Sigmoid colon (tissue), 4 donors: ENCODE results near the gene RASSF7.

Source experiments
- POLR2A ChIP-seq, 2 donors: fragments of 450-650 bp; IDR thresholded peaks; one replicate each; pipeline ENCODE4 v1.6.1; 2016; ENCODE audit warnings: antibody characterized with exemption in 2 of 2, mild to moderate bottlenecking in 2 of 2, moderate library complexity in 2 of 2
- POLR2AphosphoS5 ChIP-seq, 4 donors: sonication (generic); formaldehyde crosslinking; IDR thresholded peaks; one replicate each; pipeline ENCODE4 v1.6.1; 2017; ENCODE audit warnings: antibody characterized with exemption in 4 of 4
- TF ChIP-seq, protein P1 (sequence below), 4 experiments: fragments of 450-650 bp in 3 of 4; fragments of 200-600 bp in 1 of 4; IDR thresholded peaks; one replicate each; pipeline ENCODE4 v1.5.1; 2016 to 2019; ENCODE audit warnings: antibody characterized with exemption in 4 of 4, mild to moderate bottlenecking in 3 of 4, moderate library complexity in 2 of 4

DNA sequence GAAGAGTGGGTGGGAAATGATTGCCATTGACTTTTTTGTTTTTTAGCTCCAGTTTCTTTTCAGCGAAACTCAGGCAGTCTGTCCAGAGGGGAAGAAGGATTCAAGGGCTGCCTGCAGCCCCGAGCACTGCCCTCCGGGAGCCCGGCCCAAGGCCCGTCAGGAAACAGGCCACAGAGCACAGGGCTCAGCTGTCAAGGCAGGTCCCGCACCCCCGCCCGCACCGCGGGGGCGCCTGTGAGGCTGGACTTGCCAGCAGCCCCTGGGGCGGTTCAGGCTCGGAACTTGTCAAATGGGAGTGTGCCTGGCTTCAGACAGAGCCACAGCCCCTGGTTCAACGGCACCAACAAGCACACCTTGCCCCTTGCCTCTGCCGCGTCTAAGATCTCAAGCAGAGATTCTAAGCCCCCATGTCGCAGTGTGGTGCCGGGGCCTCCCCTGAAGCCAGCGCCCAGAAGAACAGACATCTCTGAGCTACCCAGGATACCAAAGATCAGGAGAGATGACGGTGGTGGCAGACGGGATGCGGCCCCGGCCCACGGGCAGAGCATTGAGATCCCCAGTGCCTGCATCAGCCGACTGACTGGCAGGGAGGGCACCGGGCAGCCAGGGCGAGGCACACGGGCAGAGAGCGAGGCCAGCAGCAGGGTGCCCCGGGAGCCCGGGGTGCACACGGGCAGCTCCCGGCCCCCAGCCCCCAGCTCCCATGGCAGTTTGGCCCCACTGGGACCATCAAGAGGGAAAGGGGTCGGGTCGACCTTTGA, 46.4 kb downstream of the RASSF7 start:
- TF ChIP-seq, protein P1, sequence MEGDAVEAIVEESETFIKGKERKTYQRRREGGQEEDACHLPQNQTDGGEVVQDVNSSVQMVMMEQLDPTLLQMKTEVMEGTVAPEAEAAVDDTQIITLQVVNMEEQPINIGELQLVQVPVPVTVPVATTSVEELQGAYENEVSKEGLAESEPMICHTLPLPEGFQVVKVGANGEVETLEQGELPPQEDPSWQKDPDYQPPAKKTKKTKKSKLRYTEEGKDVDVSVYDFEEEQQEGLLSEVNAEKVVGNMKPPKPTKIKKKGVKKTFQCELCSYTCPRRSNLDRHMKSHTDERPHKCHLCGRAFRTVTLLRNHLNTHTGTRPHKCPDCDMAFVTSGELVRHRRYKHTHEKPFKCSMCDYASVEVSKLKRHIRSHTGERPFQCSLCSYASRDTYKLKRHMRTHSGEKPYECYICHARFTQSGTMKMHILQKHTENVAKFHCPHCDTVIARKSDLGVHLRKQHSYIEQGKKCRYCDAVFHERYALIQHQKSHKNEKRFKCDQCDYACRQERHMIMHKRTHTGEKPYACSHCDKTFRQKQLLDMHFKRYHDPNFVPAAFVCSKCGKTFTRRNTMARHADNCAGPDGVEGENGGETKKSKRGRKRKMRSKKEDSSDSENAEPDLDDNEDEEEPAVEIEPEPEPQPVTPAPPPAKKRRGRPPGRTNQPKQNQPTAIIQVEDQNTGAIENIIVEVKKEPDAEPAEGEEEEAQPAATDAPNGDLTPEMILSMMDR (IDR thresholded peaks at IDR 0.05): no peak
- TF ChIP-seq POLR2A (IDR thresholded peaks at IDR 0.05) (no peak), POLR2AphosphoS5 (IDR thresholded peaks at IDR 0.05) (no peak)
